BJ (cell line): ENCODE data around the gene RASGRF2. TPM values are rescaled to one million over a fixed set of nuclear protein-coding genes. Genes with fewer than 3 reads are reported as not detected.

Source experiments
- CTCF ChIA-PET: fragments of 350-600 bp; formaldehyde crosslinking; extraction: SDS; loops from one replicate; lab custom pipeline; 2021; ENCODE audit warnings: antibody characterized with exemption, inconsistent platforms; lab: Yijun Ruan, JAX
- POLR2A ChIA-PET: fragments of 300-600 bp; sonication (Branson Sonifier 250); formaldehyde crosslinking; extraction: SDS; loops from one replicate; lab custom pipeline; 2021; ENCODE audit warnings: antibody characterized with exemption; lab: Charles Lee
- DNase-seq: peaks from one replicate; pipeline ENCODE4 v3.0.0-alpha.2; 2011; ENCODE audit warnings: low read depth
- H3K27me3 ChIP-seq: 2 replicates; pipeline ENCODE4 v1.6.0; 2011; ENCODE audit warnings: low read length; ENCODE audit not compliant: control insufficient read depth, insufficient read depth
- H3K36me3 ChIP-seq: 2 replicates; pipeline ENCODE4 v1.5.1; 2011; ENCODE audit warnings: low read length; ENCODE audit not compliant: control insufficient read depth, insufficient read depth
- H3K4me3 ChIP-seq: 2 replicates; pipeline ENCODE4 v1.5.1; 2011; ENCODE audit warnings: low read depth, mild to moderate bottlenecking, control low read depth, low read length
- polyA plus RNA-seq: library from polyadenylated mRNA; depleted of rRNA; stranded (reverse); fragments of >200 nt; gene quantifications from 2 replicates; pipeline ENCODE4 v1.2.3, GENCODE V29; 2011
- TF ChIP-seq, protein P1 (sequence below): IDR thresholded peaks from 2 replicates; pipeline ENCODE4 v1.5.1; 2011; ENCODE audit warnings: low read depth, mild to moderate bottlenecking, control low read depth, inconsistent platforms, low read length, moderate library complexity; ENCODE audit not compliant: insufficient read depth

RASGRF2 gene
- polyA plus RNA-seq, 1 experiment = 0.85 TPM

DNA sequence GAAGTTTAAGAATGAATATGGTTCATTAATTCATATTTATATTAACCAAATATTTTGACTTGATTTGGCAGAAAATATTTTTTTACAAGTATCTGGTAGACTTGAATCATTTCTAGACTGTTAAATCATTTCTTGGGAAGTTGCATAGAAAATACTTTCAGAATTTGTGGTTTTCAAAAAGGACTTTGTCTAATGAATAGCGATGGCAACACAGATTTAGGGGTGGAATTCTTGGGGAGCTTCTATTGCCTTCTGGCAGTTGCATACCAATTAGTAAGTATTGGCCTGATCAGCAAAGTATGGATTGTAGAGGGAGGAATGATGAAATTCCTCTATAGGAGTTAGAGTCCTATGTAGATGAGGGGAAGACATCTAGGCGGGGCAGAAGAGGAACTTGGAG is 204.3 kb downstream of the RASGRF2 start:
- TF ChIP-seq, protein P1, sequence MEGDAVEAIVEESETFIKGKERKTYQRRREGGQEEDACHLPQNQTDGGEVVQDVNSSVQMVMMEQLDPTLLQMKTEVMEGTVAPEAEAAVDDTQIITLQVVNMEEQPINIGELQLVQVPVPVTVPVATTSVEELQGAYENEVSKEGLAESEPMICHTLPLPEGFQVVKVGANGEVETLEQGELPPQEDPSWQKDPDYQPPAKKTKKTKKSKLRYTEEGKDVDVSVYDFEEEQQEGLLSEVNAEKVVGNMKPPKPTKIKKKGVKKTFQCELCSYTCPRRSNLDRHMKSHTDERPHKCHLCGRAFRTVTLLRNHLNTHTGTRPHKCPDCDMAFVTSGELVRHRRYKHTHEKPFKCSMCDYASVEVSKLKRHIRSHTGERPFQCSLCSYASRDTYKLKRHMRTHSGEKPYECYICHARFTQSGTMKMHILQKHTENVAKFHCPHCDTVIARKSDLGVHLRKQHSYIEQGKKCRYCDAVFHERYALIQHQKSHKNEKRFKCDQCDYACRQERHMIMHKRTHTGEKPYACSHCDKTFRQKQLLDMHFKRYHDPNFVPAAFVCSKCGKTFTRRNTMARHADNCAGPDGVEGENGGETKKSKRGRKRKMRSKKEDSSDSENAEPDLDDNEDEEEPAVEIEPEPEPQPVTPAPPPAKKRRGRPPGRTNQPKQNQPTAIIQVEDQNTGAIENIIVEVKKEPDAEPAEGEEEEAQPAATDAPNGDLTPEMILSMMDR = no peak
- no peak for DNase-seq
- ChIA-PET POLR2A (interaction anchor here (0.6 kb wide), 2 partner anchors 221 to 344 kb away, joined by 3 read pairs; no protein-coding TSS in a partner anchor), CTCF (no interaction called here)
- Histone ChIP-seq H3K36me3 (no peaks in the 10 kb centered on the region), H3K27me3 (no peaks in the 10 kb centered on the region), H3K4me3 (no peak overlapping the region)

DNA sequence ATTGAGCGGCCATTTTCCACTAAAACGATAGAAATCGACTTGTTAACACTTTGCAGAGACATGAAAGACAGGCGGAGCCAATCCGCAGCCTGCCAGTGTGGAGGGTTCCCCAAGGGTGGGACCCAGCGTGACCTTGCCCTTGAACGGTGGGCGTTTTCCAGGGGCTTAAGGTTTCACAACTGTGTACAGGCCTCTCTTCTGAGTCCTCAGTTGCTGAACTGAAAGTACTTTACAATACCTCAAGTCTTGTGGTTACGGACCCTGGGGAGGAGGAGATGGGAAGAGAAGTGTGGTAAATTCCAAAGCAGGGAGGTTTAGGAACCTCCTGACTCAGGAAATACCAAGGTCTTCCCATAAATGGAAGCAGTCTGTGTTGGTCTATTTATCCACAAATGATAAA is 204.8 kb downstream of the RASGRF2 start:
- no peak for DNase-seq
- Histone ChIP-seq H3K36me3 (no peaks in the 10 kb centered on the region), H3K4me3 (no peak overlapping the region), H3K27me3 (no peaks in the 10 kb centered on the region)
- ChIA-PET CTCF (interaction anchor here (1.0 to 2.0 kb wide), 5 partner anchors 453 to 481 kb away, joined by 4 to 6 read pairs (median 4); no protein-coding TSS in a partner anchor), POLR2A (interaction anchor here (0.6 kb wide), 1 partner anchor 344 kb away, joined by 3 read pairs; no protein-coding TSS in a partner anchor)
- TF ChIP-seq, protein P1 = no peak

DNA sequence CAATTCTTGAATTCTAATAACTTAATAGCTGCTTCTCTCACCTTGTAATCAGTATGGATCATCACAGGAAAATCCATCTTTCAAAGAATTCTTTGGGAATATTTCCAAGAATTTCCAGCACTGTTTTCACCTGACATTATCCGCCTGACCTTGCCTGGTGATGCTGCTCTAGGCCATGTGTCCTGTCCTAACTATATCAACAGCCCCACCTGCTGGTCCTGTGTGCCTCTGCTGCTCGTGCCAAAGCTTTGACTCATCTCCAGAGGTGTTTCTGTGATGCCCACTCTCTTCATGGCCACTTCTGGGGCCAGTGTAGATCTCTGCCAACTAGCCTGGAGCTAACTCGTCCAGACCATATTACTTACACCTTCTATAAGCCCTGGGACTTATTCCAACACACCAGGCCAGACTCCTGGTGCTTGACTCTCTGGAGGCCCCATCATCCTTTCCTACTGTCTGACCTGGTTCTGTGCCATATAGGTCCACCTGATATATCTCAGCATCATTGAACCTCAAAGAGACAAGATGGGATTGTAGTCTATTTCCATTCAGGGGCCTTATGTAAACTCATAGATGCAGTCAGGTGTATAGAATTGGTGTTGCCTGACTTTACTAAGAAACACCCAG is 205.4 kb downstream of the RASGRF2 start:
- H3K4me3 ChIP-seq = no peak overlapping the region
- no peak for DNase-seq
- ChIA-PET POLR2A (no interaction called here), CTCF (interaction anchor here (0.6 to 2.0 kb wide), 9 partner anchors 12 to 482 kb away, joined by 4 to 6 read pairs (median 4); no protein-coding TSS in a partner anchor)
- H3K36me3 ChIP-seq = no peaks in the 10 kb centered on the region
- TF ChIP-seq, protein P1 = peak; percentile 79
- no peaks in the 10 kb centered on the region for H3K27me3 ChIP-seq

DNA sequence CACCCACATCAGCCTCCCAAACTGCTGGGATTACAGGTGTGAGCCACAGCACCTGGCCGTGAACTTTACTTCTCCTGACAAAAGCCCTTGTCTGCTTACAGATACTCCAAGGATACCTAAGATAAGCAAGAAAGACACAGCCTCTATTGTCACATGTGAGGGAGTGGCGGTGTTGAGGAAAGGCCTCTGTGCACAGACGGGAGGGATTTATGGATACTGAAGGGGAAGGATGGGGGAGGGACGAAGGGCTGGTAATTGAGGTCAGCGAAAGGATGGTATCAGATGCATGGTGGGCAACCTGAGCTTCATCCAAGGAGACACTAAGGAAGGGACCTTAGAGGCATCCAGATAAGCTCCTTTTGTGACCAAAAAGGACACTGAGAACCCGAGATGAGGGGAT is 206.3 kb downstream of the RASGRF2 start:
- Histone ChIP-seq H3K4me3 (no peak overlapping the region), H3K36me3 (no peaks in the 10 kb centered on the region), H3K27me3 (no peaks in the 10 kb centered on the region)
- POLR2A ChIA-PET = no interaction called here
- CTCF ChIA-PET = interaction anchor here (0.8 to 2.0 kb wide), 7 partner anchors 28 to 482 kb away, joined by 3 to 6 read pairs (median 4); no protein-coding TSS in a partner anchor
- DNase-seq = no peak
- TF ChIP-seq, protein P1 = no peak

DNA sequence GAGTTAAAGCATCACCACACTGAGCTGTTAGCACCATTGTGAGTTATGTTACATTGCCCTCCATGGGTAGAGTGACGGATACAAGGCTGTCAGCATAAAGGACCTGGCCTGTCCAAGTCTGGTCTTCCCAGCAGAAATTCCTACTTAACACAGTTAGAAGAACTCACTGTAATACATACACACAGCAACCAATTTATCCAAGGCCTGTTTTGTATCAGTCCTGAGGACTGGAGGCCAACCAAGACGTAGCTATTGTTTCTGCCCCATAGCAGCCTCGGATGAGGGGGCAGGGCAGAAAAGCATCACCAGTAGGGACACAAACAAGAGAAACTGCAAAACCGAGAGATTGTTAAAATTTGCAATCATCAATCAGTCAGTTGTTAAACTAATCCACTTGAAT is 206.9 kb downstream of the RASGRF2 start:
- Histone ChIP-seq H3K27me3 (no peaks in the 10 kb centered on the region), H3K4me3 (no peak overlapping the region), H3K36me3 (no peaks in the 10 kb centered on the region)
- TF ChIP-seq, protein P1 = no peak
- DNase-seq = no peak
- CTCF ChIA-PET = interaction anchor here (0.8 to 2.0 kb wide), 6 partner anchors 28 to 483 kb away, joined by 3 to 6 read pairs (median 4); no protein-coding TSS in a partner anchor
- POLR2A ChIA-PET = no interaction called here
